Measurements from ENCODE around the gene SOX10.

GRCh38 chr22:37961062-37961461, 23.3 kb downstream of the SOX10 start:
- no peak for TF ChIP-seq POLR2AphosphoS5 (IDR thresholded peaks at IDR 0.05; ENCODE audit: low read depth, low read length)
- TF ChIP-seq CTCF (IDR thresholded peaks at IDR 0.05): no peak
- no peak for TF ChIP-seq SIN3A (IDR thresholded peaks at IDR 0.05; ENCODE audit: borderline replicate concordance, insufficient read depth, low read depth, low read length)
- TF ChIP-seq REST (IDR thresholded peaks at IDR 0.05; ENCODE audit: insufficient read depth in 1 of 2, low read depth in 2 of 2, low read length in 1 of 2): no peak
- TF ChIP-seq TCF7L2 (IDR thresholded peaks at IDR 0.05; ENCODE audit: low read depth, low read length): no peak

Measured in Panc1 (cell line).